ENCODE measurements around the gene BRPF3. TPM values are rescaled to one million over a fixed set of nuclear protein-coding genes. Genes with fewer than 3 reads are reported as not detected.

Gene BRPF3
- total RNA-seq, 3 donors from 2014 or later: 22.7 to 27.8 (median 26.0) TPM

DNA sequence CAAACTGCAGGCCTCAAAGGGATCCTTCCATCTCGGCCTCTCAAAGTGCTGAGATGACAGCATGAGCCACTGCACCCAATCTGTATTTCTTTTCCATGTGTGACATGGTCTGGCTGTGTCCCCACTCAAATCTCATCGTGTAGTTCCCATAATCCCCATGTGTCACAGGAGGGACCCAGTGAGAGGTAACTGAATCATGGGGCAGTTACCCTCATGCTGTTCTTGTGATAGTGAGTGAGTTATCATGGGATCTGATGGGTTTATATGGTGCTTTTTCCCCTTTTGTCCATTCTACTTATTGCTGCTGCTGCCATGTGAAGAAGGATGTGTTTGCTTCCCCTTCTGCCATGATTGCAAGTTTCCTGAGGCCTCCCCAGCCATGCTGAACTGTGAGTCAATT, 10.3 kb upstream of the BRPF3 start:
- H3K9me3 Mint-ChIP-seq: no peaks in the 10 kb centered on the region
- no peaks in the 10 kb centered on the region for H3K27me3 Mint-ChIP-seq (ENCODE audit: low read depth)
- H3K4me1 Mint-ChIP-seq (ENCODE audit: low read depth): no peaks in the 10 kb centered on the region
- no peak overlapping the region for H3K4me3 Mint-ChIP-seq
- no peak for ATAC-seq
- peaks cover 4% of the 10 kb centered on the region for H3K36me3 Mint-ChIP-seq (ENCODE audit: insufficient read depth)
- DNase-seq: no peak

DNA sequence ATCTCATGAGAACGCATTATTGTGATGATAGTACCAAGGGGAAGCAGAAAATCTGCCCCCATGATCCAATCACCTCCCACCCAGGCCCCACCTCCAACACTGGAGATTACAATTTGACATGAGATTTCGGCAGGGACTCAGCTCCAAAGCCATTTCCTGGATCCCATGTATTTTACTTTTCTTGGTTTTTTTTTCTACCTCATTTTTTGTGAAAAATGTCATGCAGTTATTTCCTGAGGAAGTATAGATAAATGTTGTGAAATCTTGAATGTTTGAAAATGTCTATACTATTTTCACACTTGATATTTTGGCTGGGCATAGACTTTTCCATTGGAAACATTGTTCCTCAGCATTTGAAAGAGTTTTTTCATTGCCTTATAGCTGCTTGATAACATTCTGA, 9.1 kb upstream of the BRPF3 start:
- no peak for ATAC-seq

DNA sequence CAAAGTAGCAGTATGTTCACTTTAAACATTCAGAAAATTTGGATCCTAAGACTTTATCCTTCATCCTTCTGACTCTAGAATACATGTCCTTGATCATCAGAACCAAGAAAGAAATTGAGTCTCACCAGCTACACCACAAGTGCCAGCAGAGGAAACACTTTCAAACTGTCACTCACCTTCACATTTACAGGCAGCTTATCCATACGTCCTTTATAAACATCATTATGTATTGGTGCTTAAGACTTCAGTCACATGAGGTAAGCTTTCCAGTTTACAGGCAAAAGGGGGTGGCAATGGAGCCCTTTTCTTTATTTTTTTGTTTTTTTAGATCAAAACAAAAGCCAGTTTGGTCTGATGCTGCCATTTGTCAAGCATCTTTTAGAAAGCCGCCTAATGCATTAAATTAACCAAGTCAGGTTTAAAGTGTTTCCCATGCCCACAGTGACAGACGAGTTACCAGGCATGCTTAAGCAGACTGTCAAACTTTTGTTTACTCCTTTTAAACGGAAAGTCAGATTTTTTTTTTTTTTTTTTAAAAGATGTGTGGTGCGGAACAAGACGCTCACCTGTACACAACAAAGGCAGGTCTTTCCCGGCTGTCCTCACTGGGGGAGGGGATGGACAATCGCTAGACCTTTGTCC, 952 bp upstream of the BRPF3 start:
- Mint-ChIP-seq H3K4me1 (ENCODE audit: low read depth) (peaks cover 35% of the 10 kb centered on the region), H3K9me3 (no peaks in the 10 kb centered on the region), H3K4me3 (peak overlapping the region; percentile 79), H3K36me3 (ENCODE audit: insufficient read depth) (peaks cover 11% of the 10 kb centered on the region), H3K27me3 (ENCODE audit: low read depth) (no peaks in the 10 kb centered on the region)
- DNase-seq: no peak
- no peak for ATAC-seq

More for the DNA sequence above, 9.1 kb upstream of the BRPF3 start:
- DNase-seq: no peak
- H3K27me3 Mint-ChIP-seq (ENCODE audit: low read depth): no peaks in the 10 kb centered on the region
- H3K9me3 Mint-ChIP-seq: no peaks in the 10 kb centered on the region
- H3K4me3 Mint-ChIP-seq: no peak overlapping the region
- peaks cover 4% of the 10 kb centered on the region for H3K36me3 Mint-ChIP-seq (ENCODE audit: insufficient read depth)
- no peaks in the 10 kb centered on the region for H3K4me1 Mint-ChIP-seq (ENCODE audit: low read depth)

DNA sequence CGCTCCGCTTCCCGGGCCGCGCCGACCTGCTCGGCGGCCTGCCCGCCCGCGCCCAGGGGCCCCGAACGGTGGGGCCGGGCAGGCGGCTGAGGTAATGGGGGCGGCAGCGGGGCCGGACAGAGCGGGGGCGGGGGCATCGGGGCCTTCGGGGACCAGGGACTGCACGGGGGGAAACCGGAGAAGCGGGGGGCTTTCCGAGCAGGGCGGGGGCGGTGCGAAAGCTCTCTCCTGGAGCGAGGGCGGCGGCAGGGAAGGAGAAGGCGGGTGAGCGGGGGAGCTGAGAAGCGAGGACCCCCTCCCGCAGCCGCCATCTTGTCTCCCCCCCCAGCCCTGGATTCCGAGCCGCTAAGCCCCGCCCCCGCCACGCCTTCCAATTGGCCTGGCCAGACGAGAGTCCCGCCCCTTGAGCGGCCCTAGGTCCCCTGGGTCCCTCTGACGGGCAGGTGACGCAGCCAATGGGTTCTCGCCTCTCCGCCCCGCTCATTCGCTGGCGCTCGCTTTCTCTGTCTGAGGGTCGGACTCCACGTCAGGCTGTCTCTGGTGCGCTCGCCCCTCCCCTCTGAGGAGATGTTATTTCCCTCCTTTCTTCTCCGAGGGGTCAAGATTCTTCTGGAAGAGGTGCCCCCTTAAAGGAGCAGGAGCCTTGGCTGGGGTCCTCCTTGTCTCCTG, 470 bp downstream of the BRPF3 start:
- Mint-ChIP-seq H3K4me3 (peak overlapping the region; percentile 89), H3K4me1 (ENCODE audit: low read depth) (peaks cover 47% of the 10 kb centered on the region), H3K9me3 (no peaks in the 10 kb centered on the region), H3K36me3 (ENCODE audit: insufficient read depth) (peaks cover 18% of the 10 kb centered on the region), H3K27me3 (ENCODE audit: low read depth) (no peaks in the 10 kb centered on the region)
- peak; percentile 92 to 94 for ATAC-seq
- peak; percentile 100 for DNase-seq

DNA sequence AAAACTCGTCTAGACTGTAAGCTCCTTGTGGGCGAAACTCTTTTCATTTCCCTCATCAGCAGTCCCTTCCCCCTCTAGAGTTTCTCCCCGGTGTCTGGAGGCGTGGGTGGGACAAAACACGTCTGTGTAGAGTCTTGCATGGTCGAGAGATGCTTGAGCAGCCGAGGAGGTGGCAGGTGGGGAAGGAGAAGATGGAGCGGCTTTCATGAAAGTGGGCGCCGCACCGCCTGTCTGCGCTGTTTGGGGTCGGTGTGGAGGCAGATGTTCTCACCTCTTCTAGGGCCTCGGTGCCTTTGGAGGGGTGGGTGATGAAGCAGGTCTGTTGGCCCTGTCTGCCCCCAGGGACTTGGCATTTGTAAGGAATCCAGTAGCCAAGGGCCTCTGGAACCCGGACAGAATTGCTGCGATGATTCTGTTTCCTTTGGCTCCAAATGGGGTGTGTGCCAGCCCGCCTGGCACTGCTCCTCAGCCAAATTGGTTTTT, 1.2 kb downstream of the BRPF3 start:
- H3K4me1 Mint-ChIP-seq (ENCODE audit: low read depth): peaks cover 55% of the 10 kb centered on the region
- H3K27me3 Mint-ChIP-seq (ENCODE audit: low read depth): no peaks in the 10 kb centered on the region
- H3K4me3 Mint-ChIP-seq: peak overlapping the region; percentile 89
- no peak for ATAC-seq
- peaks cover 20% of the 10 kb centered on the region for H3K36me3 Mint-ChIP-seq (ENCODE audit: insufficient read depth)
- no peaks in the 10 kb centered on the region for H3K9me3 Mint-ChIP-seq
- DNase-seq: no peak

DNA sequence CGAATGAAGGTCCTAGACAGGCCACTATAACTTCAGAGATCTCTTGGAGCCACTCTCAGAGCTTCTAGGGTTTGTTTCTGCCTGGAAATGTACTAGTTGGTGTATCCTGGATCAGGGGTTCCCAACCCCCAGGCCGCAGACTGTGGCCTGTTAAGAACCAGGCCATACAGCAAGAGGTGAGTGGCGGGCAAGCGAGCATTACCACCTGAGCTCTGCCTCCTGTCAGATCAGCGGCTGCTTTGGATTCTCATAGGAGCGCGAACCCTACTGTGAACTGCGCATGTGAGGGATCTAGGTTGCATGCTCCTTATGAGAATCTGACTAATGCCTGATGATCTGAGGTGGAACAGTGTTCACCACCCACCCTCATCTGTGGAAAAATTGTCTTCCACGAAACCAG, 2.4 kb downstream of the BRPF3 start:
- H3K9me3 Mint-ChIP-seq: no peaks in the 10 kb centered on the region
- H3K27me3 Mint-ChIP-seq (ENCODE audit: low read depth): no peaks in the 10 kb centered on the region
- no peak overlapping the region for H3K4me3 Mint-ChIP-seq
- peaks cover 67% of the 10 kb centered on the region for H3K4me1 Mint-ChIP-seq (ENCODE audit: low read depth)
- H3K36me3 Mint-ChIP-seq (ENCODE audit: insufficient read depth): peaks cover 24% of the 10 kb centered on the region
- ATAC-seq: no peak
- DNase-seq: no peak

DNA sequence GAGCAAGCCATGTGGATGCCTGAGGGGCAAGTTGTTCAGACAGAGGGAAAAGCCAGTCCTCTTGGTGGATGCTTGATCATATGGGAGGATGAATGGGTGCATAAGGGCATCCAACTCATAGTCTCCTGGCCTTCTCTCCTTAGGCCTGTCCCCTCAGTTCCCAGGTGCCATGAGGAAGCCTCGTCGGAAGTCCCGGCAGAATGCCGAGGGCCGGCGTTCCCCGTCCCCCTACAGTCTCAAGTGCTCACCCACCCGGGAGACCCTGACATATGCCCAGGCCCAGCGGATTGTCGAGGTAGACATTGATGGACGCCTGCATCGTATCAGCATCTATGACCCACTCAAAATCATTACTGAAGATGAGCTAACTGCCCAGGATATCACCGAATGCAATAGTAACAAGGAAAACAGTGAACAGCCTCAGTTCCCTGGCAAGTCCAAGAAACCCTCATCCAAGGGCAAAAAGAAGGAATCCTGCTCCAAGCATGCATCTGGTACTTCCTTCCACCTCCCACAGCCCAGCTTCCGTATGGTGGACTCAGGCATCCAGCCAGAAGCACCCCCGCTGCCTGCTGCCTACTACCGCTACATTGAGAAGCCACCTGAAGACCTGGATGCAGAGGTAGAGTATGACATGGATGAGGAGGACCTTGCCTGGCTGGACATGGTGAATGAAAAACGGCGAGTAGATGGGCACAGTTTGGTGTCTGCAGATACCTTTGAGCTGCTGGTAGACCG, 3.8 kb downstream of the BRPF3 start:
- peaks cover 27% of the 10 kb centered on the region for H3K36me3 Mint-ChIP-seq (ENCODE audit: insufficient read depth)
- H3K27me3 Mint-ChIP-seq (ENCODE audit: low read depth): no peaks in the 10 kb centered on the region
- no peaks in the 10 kb centered on the region for H3K9me3 Mint-ChIP-seq
- H3K4me1 Mint-ChIP-seq (ENCODE audit: low read depth): peaks cover 77% of the 10 kb centered on the region
- H3K4me3 Mint-ChIP-seq: no peak overlapping the region
- DNase-seq: no peak
- ATAC-seq: no peak

DNA sequence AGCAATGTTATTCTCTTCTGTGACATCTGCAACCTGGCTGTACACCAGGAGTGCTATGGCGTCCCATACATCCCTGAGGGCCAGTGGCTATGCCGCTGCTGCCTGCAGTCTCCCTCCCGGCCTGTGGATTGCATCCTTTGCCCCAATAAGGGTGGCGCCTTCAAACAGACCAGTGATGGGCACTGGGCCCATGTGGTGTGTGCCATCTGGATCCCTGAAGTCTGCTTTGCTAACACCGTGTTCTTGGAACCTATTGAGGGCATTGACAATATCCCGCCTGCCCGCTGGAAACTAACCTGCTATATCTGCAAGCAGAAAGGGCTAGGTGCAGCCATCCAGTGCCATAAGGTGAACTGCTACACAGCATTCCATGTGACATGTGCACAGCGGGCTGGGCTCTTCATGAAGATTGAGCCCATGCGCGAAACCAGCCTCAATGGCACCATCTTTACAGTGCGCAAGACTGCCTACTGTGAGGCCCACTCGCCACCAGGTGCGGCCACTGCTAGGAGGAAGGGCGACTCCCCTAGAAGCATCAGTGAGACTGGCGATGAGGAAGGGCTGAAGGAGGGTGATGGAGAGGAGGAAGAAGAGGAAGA, 4.6 kb downstream of the BRPF3 start:
- H3K4me3 Mint-ChIP-seq: peak overlapping the region; percentile 40
- DNase-seq: no peak
- no peaks in the 10 kb centered on the region for H3K27me3 Mint-ChIP-seq (ENCODE audit: low read depth)
- no peaks in the 10 kb centered on the region for H3K9me3 Mint-ChIP-seq
- H3K4me1 Mint-ChIP-seq (ENCODE audit: low read depth): peaks cover 76% of the 10 kb centered on the region
- no peak for ATAC-seq
- H3K36me3 Mint-ChIP-seq (ENCODE audit: insufficient read depth): peaks cover 35% of the 10 kb centered on the region

DNA sequence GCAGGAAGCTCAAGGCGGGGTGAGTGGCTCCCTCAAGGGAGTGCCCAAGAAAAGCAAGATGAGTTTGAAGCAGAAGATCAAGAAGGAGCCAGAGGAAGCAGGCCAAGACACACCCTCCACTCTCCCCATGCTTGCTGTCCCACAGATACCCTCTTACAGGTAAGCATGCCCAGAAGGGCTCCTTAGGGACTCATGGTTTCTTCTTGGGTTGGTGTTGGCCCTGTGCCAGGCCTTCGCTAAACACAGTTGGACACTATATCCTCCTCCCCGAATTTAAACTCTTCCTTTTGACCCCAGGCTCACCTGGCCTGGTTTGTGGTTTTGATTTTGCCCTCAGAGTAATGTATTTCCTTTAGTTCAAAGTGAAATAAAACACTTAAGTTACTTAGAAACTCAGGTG, 5.1 kb downstream of the BRPF3 start:
- ATAC-seq (no peak), DNase-seq (no peak)
- H3K4me3 Mint-ChIP-seq: peak overlapping the region; percentile 40
- H3K36me3 Mint-ChIP-seq (ENCODE audit: insufficient read depth): peaks cover 40% of the 10 kb centered on the region
- no peaks in the 10 kb centered on the region for H3K27me3 Mint-ChIP-seq (ENCODE audit: low read depth)
- H3K9me3 Mint-ChIP-seq: no peaks in the 10 kb centered on the region
- peaks cover 75% of the 10 kb centered on the region for H3K4me1 Mint-ChIP-seq (ENCODE audit: low read depth)

DNA sequence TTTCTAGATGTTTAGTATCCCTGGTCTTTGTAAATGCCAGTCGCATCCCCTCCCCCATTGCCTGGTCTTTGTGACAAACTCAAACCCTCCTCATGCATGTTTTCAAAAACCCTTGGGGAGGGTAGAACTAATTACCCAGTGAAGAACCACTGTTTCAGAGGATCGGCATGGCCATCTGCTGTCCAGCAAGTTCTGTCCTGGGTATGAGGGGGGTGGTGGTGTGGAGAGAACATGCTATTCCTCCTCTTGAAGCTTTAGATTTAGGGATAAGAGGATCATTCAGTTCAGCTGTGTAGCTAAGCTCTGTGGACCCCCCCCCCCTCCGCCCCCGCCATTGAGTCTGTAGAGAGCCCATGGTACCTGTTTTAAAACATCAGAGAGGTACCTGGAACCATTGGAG, 5.6 kb downstream of the BRPF3 start:
- H3K4me1 Mint-ChIP-seq (ENCODE audit: low read depth): peaks cover 75% of the 10 kb centered on the region
- no peaks in the 10 kb centered on the region for H3K27me3 Mint-ChIP-seq (ENCODE audit: low read depth)
- DNase-seq (no peak), ATAC-seq (no peak)
- H3K36me3 Mint-ChIP-seq (ENCODE audit: insufficient read depth): peaks cover 45% of the 10 kb centered on the region
- no peak overlapping the region for H3K4me3 Mint-ChIP-seq
- H3K9me3 Mint-ChIP-seq: no peaks in the 10 kb centered on the region

DNA sequence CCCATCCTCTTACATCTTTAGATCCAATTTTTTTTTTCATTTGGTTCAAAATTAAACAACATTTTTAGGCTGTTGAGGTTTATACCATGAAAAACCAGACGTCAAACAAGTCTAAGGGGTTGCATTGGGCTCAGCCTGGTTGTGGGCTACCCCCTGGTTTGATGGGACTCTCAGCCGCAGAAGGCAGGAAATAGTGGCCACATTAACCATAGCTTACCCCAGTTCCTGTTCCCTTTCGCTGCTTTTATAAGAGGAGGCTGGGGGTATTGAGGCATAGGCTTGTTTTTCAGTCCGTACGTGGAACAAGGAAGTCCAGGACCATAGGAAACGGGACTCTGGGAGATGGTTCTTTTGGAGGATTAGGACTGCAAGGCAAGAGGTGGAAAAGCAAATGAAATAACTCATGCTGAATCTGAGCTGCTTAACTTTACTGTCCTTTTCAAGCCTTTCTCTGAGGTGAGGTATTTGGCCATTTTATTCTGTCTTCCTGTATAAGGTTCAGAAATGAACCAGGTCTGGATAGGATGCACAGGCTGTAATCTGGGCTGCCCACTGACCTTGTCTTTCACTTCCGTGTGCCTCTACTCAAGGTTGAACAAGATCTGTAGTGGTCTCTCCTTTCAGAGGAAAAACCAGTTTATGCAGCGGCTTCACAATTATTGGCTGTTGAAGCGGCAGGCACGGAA, 7.7 kb downstream of the BRPF3 start:
- Mint-ChIP-seq H3K9me3 (no peaks in the 10 kb centered on the region), H3K4me1 (ENCODE audit: low read depth) (peaks cover 59% of the 10 kb centered on the region)
- ATAC-seq: peak; percentile 62 to 73

DNA sequence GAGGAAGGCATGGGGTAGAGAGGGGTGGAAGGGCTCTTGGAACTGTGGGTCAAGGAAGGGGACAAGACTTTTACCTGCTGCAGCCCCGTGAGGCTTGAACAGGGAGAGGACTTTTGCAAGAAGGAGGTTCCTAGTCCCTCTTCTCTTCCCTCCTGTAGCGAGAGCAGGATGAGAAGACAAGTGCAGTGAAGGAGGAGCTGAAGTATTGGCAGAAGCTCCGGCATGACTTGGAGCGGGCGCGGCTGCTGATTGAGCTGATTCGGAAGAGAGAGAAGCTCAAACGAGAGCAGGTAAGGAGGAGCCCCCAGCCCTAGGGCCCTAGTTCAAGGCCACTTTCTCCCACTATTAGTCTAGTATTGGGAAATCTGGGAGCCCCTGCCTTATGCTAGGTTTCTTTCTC, 10.6 kb downstream of the BRPF3 start:
- Mint-ChIP-seq H3K4me3 (no peak overlapping the region), H3K27me3 (ENCODE audit: low read depth) (no peaks in the 10 kb centered on the region), H3K36me3 (ENCODE audit: insufficient read depth) (peaks cover 50% of the 10 kb centered on the region), H3K9me3 (no peaks in the 10 kb centered on the region), H3K4me1 (ENCODE audit: low read depth) (peaks cover 39% of the 10 kb centered on the region)
- DNase-seq: no peak
- ATAC-seq: no peak

More for the DNA sequence above, 7.7 kb downstream of the BRPF3 start:
- DNase-seq: no peak
- H3K4me3 Mint-ChIP-seq: peak overlapping the region; percentile 44
- no peaks in the 10 kb centered on the region for H3K27me3 Mint-ChIP-seq (ENCODE audit: low read depth)
- H3K36me3 Mint-ChIP-seq (ENCODE audit: insufficient read depth): peaks cover 45% of the 10 kb centered on the region

DNA sequence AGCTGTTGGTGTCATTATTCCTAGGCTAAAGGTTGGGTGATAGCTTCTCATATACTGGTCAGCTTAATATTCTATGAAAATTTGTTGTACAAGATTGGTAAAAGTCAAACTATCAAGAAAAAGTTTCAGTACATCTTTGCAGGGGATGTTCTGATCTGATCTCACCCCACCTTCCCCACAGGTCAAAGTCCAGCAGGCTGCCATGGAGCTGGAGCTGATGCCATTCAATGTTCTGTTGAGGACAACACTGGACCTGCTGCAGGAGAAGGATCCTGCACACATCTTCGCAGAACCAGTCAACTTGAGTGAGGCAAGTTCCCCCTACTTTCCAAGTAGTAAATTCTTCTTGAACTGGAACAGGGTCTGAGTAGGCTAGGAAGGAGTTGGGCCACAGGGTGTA, 13.1 kb downstream of the BRPF3 start:
- no peak for ATAC-seq

DNA sequence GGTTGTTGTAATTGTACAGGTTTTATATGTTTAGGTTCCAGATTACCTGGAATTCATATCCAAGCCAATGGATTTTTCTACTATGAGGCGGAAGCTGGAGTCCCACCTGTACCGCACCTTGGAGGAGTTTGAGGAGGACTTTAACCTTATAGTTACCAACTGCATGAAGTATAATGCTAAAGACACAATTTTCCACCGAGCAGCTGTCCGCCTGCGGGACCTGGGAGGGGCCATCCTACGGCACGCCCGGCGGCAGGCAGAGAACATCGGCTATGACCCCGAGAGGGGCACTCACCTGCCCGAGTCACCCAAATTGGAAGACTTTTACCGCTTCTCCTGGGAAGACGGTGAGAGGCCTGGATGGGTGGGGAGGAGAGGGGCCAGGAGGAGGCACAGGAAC, 13.6 kb downstream of the BRPF3 start:
- H3K36me3 Mint-ChIP-seq (ENCODE audit: insufficient read depth): peaks cover 61% of the 10 kb centered on the region
- H3K4me1 Mint-ChIP-seq (ENCODE audit: low read depth): peaks cover 9% of the 10 kb centered on the region
- DNase-seq (no peak), ATAC-seq (no peak)
- no peaks in the 10 kb centered on the region for H3K27me3 Mint-ChIP-seq (ENCODE audit: low read depth)
- no peaks in the 10 kb centered on the region for H3K9me3 Mint-ChIP-seq
- no peak overlapping the region for H3K4me3 Mint-ChIP-seq

More for the DNA sequence above, 13.1 kb downstream of the BRPF3 start:
- no peak overlapping the region for H3K4me3 Mint-ChIP-seq
- H3K4me1 Mint-ChIP-seq (ENCODE audit: low read depth): peaks cover 15% of the 10 kb centered on the region
- H3K27me3 Mint-ChIP-seq (ENCODE audit: low read depth): no peaks in the 10 kb centered on the region
- H3K36me3 Mint-ChIP-seq (ENCODE audit: insufficient read depth): peaks cover 60% of the 10 kb centered on the region
- no peak for DNase-seq
- no peaks in the 10 kb centered on the region for H3K9me3 Mint-ChIP-seq
